ENCODE measurements around the gene AP5B1.

AP5B1 gene

GRCh38 chr11:65730461-65730860, 50.3 kb downstream of the AP5B1 start:
- TF ChIP-seq SPI1 (IDR thresholded peaks at IDR 0.05; ENCODE audit: borderline replicate concordance, low read depth) = no peak
- TF ChIP-seq, protein P1, sequence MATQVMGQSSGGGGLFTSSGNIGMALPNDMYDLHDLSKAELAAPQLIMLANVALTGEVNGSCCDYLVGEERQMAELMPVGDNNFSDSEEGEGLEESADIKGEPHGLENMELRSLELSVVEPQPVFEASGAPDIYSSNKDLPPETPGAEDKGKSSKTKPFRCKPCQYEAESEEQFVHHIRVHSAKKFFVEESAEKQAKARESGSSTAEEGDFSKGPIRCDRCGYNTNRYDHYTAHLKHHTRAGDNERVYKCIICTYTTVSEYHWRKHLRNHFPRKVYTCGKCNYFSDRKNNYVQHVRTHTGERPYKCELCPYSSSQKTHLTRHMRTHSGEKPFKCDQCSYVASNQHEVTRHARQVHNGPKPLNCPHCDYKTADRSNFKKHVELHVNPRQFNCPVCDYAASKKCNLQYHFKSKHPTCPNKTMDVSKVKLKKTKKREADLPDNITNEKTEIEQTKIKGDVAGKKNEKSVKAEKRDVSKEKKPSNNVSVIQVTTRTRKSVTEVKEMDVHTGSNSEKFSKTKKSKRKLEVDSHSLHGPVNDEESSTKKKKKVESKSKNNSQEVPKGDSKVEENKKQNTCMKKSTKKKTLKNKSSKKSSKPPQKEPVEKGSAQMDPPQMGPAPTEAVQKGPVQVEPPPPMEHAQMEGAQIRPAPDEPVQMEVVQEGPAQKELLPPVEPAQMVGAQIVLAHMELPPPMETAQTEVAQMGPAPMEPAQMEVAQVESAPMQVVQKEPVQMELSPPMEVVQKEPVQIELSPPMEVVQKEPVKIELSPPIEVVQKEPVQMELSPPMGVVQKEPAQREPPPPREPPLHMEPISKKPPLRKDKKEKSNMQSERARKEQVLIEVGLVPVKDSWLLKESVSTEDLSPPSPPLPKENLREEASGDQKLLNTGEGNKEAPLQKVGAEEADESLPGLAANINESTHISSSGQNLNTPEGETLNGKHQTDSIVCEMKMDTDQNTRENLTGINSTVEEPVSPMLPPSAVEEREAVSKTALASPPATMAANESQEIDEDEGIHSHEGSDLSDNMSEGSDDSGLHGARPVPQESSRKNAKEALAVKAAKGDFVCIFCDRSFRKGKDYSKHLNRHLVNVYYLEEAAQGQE (IDR thresholded peaks at IDR 0.05; ENCODE audit: insufficient replicate concordance, low read depth) = no peak

DNA sequence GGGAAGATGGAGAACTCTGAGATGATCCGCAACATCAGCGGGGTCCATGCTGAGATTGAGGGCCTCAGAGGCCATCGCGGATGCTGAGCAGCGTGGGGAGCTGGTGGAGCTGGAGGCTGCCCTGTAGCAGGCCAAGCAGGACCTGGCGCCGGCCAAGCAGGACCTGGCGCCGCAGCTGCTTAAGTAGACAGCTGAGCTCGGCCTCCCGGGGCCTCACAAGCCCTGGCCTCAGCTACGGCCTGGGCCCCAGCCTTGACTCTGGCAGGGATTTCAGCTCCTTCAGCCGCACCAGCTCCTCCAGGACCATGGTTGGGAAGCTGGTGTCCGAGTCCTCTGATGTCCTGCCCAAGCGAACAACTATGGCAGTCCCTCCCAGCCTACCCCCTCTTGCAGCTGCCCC, 52.9 kb downstream of the AP5B1 start:
- H3K27me3 ChIP-seq (ENCODE audit: insufficient read depth, poor library complexity, severe bottlenecking) = no peaks in the 10 kb centered on the region
- H3K27ac ChIP-seq (replicated peaks) = no peak overlapping the region
- H3K4me3 ChIP-seq (replicated peaks; ENCODE audit: insufficient read depth, low read length) = no peak overlapping the region
- no peak for DNase-seq (ENCODE audit: low read depth in 1 of 2, low spot score in 1 of 2)
- TF ChIP-seq SPI1 (IDR thresholded peaks at IDR 0.05; ENCODE audit: borderline replicate concordance, low read depth) (no peak), POLR2AphosphoS5 (IDR thresholded peaks at IDR 0.05; ENCODE audit: low read depth) (no peak), GABPA (IDR thresholded peaks at IDR 0.05; ENCODE audit: low read depth) (no peak)
- TF ChIP-seq, protein P2, sequence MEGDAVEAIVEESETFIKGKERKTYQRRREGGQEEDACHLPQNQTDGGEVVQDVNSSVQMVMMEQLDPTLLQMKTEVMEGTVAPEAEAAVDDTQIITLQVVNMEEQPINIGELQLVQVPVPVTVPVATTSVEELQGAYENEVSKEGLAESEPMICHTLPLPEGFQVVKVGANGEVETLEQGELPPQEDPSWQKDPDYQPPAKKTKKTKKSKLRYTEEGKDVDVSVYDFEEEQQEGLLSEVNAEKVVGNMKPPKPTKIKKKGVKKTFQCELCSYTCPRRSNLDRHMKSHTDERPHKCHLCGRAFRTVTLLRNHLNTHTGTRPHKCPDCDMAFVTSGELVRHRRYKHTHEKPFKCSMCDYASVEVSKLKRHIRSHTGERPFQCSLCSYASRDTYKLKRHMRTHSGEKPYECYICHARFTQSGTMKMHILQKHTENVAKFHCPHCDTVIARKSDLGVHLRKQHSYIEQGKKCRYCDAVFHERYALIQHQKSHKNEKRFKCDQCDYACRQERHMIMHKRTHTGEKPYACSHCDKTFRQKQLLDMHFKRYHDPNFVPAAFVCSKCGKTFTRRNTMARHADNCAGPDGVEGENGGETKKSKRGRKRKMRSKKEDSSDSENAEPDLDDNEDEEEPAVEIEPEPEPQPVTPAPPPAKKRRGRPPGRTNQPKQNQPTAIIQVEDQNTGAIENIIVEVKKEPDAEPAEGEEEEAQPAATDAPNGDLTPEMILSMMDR (IDR thresholded peaks at IDR 0.05; ENCODE audit: insufficient read depth, low read length) = no peak
- TF ChIP-seq, protein P1 (IDR thresholded peaks at IDR 0.05; ENCODE audit: insufficient replicate concordance, low read depth) = no peak

More at GRCh38 chr11:65730461-65730860, 50.3 kb downstream of the AP5B1 start:
- no peak overlapping the region for H3K4me3 ChIP-seq (replicated peaks; ENCODE audit: insufficient read depth, low read length)
- no peak overlapping the region for H3K27ac ChIP-seq (replicated peaks)
- H3K27me3 ChIP-seq (ENCODE audit: insufficient read depth, poor library complexity, severe bottlenecking) = no peaks in the 10 kb centered on the region
- no peak for DNase-seq (ENCODE audit: low read depth in 1 of 2, low spot score in 1 of 2)

DNA sequence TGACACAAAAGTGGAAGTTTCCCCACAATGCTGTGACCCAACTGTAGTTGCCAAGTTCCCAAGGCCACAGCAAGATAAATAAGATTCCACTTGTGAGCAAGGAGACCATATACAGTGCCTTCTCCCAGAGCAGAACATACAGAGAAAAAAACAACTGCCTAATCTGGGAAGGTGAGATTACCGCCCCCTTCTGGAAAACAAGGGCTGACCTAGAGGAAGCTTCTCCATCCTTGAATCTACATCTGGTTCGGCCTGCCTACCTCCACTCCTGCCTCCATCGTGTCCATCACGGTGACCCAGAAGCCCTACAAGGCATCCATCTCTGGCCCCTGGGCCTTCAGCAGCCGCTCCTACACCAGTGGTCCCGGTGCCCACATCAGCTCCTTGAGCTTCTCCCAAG, 54.1 kb downstream of the AP5B1 start:
- no peaks in the 10 kb centered on the region for H3K27me3 ChIP-seq (ENCODE audit: insufficient read depth, poor library complexity, severe bottlenecking)
- peak in 1 of 2 experiments; percentile 55 for DNase-seq (ENCODE audit: low read depth in 1 of 2, low spot score in 1 of 2)
- H3K4me3 ChIP-seq (replicated peaks; ENCODE audit: insufficient read depth, low read length) = no peak overlapping the region
- peak overlapping the region; percentile 68 for H3K27ac ChIP-seq (replicated peaks)
- TF ChIP-seq, protein P2 (IDR thresholded peaks at IDR 0.05; ENCODE audit: insufficient read depth, low read length) = no peak
- TF ChIP-seq GABPA (IDR thresholded peaks at IDR 0.05; ENCODE audit: low read depth) (no peak), SPI1 (IDR thresholded peaks at IDR 0.05; ENCODE audit: borderline replicate concordance, low read depth) (no peak), POLR2AphosphoS5 (IDR thresholded peaks at IDR 0.05; ENCODE audit: low read depth) (no peak)
- TF ChIP-seq, protein P1 (IDR thresholded peaks at IDR 0.05; ENCODE audit: insufficient replicate concordance, low read depth) = no peak
